K562 (cell line): ENCODE results near the gene TTC16. TPM values are rescaled to one million over a fixed set of nuclear protein-coding genes. Genes with fewer than 3 reads are reported as not detected.

Experiments
- ATAC-seq: fragments of 200-7000 bp; cut with Tn5 transposase; 3 replicates; pipeline ENCODE4 v1.9.1; 2020; ENCODE audit warnings: moderate library complexity
- BruUV-seq: library from RNA; stranded (reverse); fragments of 400-500 nt; replicated peaks from 2 replicates; lab custom pipeline; 2021; lab: Mats Ljungman, UMichigan
- CTCF ChIA-PET: fragments of 300-600 bp; formaldehyde crosslinking; extraction: SDS; loops from one replicate; lab custom pipeline; 2021; ENCODE audit warnings: low intra/inter-chr PET ratio; lab: Yijun Ruan, JAX
- POLR2A ChIA-PET: fragments of 300-600, 350-650 bp; sonication (Branson Sonifier 250); formaldehyde crosslinking; extraction: SDS; loops from one replicate; lab custom pipeline; 2021; ENCODE audit warnings: antibody characterized with exemption, inconsistent platforms; lab: Yijun Ruan, JAX
- DNase-seq, 4 experiments: peaks; one replicate each; pipeline versions ENCODE4 v3.0.0 to v3.0.0-alpha.2; 2011 to 2018; ENCODE audit warnings: low spot score in 3 of 4, mixed read lengths in 3 of 4; ENCODE audit errors: extremely low read depth in 1 of 4
- FAIRE-seq: peaks from 2 replicates; lab custom pipeline; 2011; peaks lifted over from hg19 to GRCh38; lab: Jason Lieb, UNC
- H2AFZ ChIP-seq: 2 replicates; pipeline ENCODE4 v1.6.0; 2011; ENCODE audit warnings: low read depth, low read length, control low read depth, inconsistent platforms
- H3K27ac ChIP-seq: fragments of 200-600 bp; 3 replicates; pipeline ENCODE4 v1.8.0; 2011; ENCODE audit warnings: low read depth, mild to moderate bottlenecking, control low read depth, inconsistent platforms, low read length, moderate library complexity, mixed read lengths; ENCODE audit errors: extremely low read depth
- H3K27me3 ChIP-seq, 2 experiments: fragments of 300-600 bp in 1 of 2; 2 replicates in 1 of 2; 3 replicates in 1 of 2; pipeline versions ENCODE4 v1.6.0 to v1.8.0; 2011; ENCODE audit warnings: inconsistent platforms in 2 of 2, low read length in 2 of 2, mild to moderate bottlenecking in 1 of 2, mixed read lengths in 1 of 2, moderate library complexity in 1 of 2; ENCODE audit not compliant: control insufficient read depth in 2 of 2, insufficient read depth in 2 of 2
- H3K36me3 ChIP-seq: fragments of 300-600 bp; 3 replicates; pipeline ENCODE4 v1.8.0; 2011; ENCODE audit warnings: mild to moderate bottlenecking, low read length, inconsistent platforms; ENCODE audit not compliant: control insufficient read depth, insufficient read depth
- H3K4me1 ChIP-seq, 2 experiments: fragments of 200-600 bp in 1 of 2; replicated peaks in 1 of 2; 2 replicates in 1 of 2; 3 replicates in 1 of 2; pipeline versions ENCODE4 v1.5.1 to v1.8.0; 2011; ENCODE audit warnings: inconsistent platforms in 2 of 2, low read length in 2 of 2, mild to moderate bottlenecking in 1 of 2, mixed read lengths in 1 of 2, moderate library complexity in 1 of 2; ENCODE audit not compliant: control insufficient read depth in 2 of 2, insufficient read depth in 2 of 2
- H3K4me2 ChIP-seq: 2 replicates; pipeline ENCODE4 v1.6.1; 2011; ENCODE audit warnings: low read length, control low read depth, inconsistent platforms, mixed read lengths; ENCODE audit not compliant: insufficient read depth
- H3K4me3 ChIP-seq: fragments of 200-600 bp; sonication (generic), shearing (Covaris generic); 2 replicates; pipeline ENCODE4 v1.5.1; 2016; ENCODE audit warnings: control low read depth, inconsistent platforms
- H3K79me2 ChIP-seq: fragments of 200-600 bp; 3 replicates; pipeline ENCODE4 v1.8.0; 2011; ENCODE audit warnings: low read length, inconsistent platforms; ENCODE audit not compliant: control insufficient read depth, insufficient read depth
- H3K9ac ChIP-seq, 2 experiments: 2 replicates each; pipeline versions ENCODE4 v1.6.0 to v1.6.1; 2011; ENCODE audit warnings: low read depth in 2 of 2, low read length in 2 of 2, control low read depth in 1 of 2, inconsistent platforms in 1 of 2, mild to moderate bottlenecking in 1 of 2, mixed read lengths in 1 of 2; ENCODE audit not compliant: insufficient read depth in 1 of 2
- H3K9me1 ChIP-seq: one replicate; pipeline ENCODE4 v1.6.0; 2011; ENCODE audit warnings: inconsistent platforms, mild to moderate bottlenecking, low read length, moderate library complexity; ENCODE audit not compliant: control insufficient read depth, insufficient read depth
- H3K9me3 ChIP-seq: replicated peaks from 2 replicates; pipeline ENCODE4 v1.5.1; 2011; ENCODE audit warnings: low read depth, low read length, inconsistent platforms; ENCODE audit not compliant: control insufficient read depth, insufficient read depth
- H4K20me1 ChIP-seq: replicated peaks from 2 replicates; pipeline ENCODE4 v1.6.1; 2011; ENCODE audit warnings: low read length, inconsistent platforms, mixed read lengths; ENCODE audit not compliant: control insufficient read depth, insufficient read depth
- FOXJ3 ChIP-seq: sonication (generic); formaldehyde crosslinking; IDR thresholded peaks from 2 replicates; pipeline ENCODE4 v1.4.0; 2020; ENCODE audit warnings: mild to moderate bottlenecking, missing genetic modification reagents
- KAT8 ChIP-seq: fragments of 450-650 bp; IDR thresholded peaks from 2 replicates; pipeline ENCODE4 v1.6.1; 2016; ENCODE audit warnings: low read depth, mild to moderate bottlenecking
- NR1H2 ChIP-seq: sonication (generic); formaldehyde crosslinking; IDR thresholded peaks from 2 replicates; pipeline ENCODE4 v1.4.0; 2020; ENCODE audit warnings: mild to moderate bottlenecking, missing genetic modification reagents
- PHF20 ChIP-seq: fragments of 450-650 bp; IDR thresholded peaks from 2 replicates; pipeline ENCODE4 v1.6.1; 2018; ENCODE audit not compliant: partially characterized antibody
- PRMT5 ChIP-seq: sonication (generic); formaldehyde crosslinking; IDR thresholded peaks from 2 replicates; pipeline ENCODE4 v1.5.0; 2020; ENCODE audit warnings: missing genetic modification reagents
- RBM15 ChIP-seq: fragments of 200-400 bp; formaldehyde crosslinking; IDR thresholded peaks from 2 replicates; pipeline ENCODE4 v1.6.1; 2018; ENCODE audit warnings: mild to moderate bottlenecking, low read length, moderate library complexity; ENCODE audit not compliant: insufficient read depth
- RBM25 ChIP-seq: fragments of 200-400 bp; formaldehyde crosslinking; IDR thresholded peaks from 2 replicates; pipeline ENCODE4 v1.6.1; 2018; ENCODE audit warnings: low read length, low read depth, moderate library complexity; ENCODE audit not compliant: severe bottlenecking
- REST ChIP-seq, 2 experiments: fragments of 450-650 bp; formaldehyde crosslinking in 1 of 2; IDR thresholded peaks; 2 replicates each; pipeline versions ENCODE4 v1.4.0 to v1.6.1; 2014 to 2020; ENCODE audit warnings: mild to moderate bottlenecking in 2 of 2, borderline replicate concordance in 1 of 2, low read depth in 1 of 2
- SMARCB1 ChIP-seq: IDR thresholded peaks from 2 replicates; pipeline ENCODE4 v1.6.1; 2011; ENCODE audit warnings: improper control_type of control experiment, low read depth; ENCODE audit not compliant: insufficient read length
- TCFL5 ChIP-seq: fragments of 250-450 bp; sonication (Bioruptor Pico); conservative IDR thresholded peaks from 2 replicates; pipeline ENCODE4 v1.6.1; 2021; ENCODE audit warnings: mild to moderate bottlenecking, moderate library complexity, matching md5 sums
- ZNF12 ChIP-seq: sonication (generic); formaldehyde crosslinking; IDR thresholded peaks from 2 replicates; pipeline ENCODE4 v1.4.0; 2020; ENCODE audit warnings: mild to moderate bottlenecking, missing genetic modification reagents
- ZNF121 ChIP-seq: sonication (generic); formaldehyde crosslinking; conservative IDR thresholded peaks from 2 replicates; pipeline ENCODE4 v1.8.0; 2022; ENCODE audit warnings: missing genetic modification reagents
- ZNF408 ChIP-seq: fragments of 250-450 bp; sonication (Bioruptor Pico); IDR thresholded peaks from 2 replicates; pipeline ENCODE4 v1.4.0; 2020; ENCODE audit warnings: low read depth, mild to moderate bottlenecking, moderate library complexity
- ZNF717 ChIP-seq: fragments of 250-450 bp; sonication (Bioruptor Pico); IDR thresholded peaks from 2 replicates; pipeline ENCODE4 v1.5.0; 2021
- ZNF79 ChIP-seq: fragments of 250-450 bp; sonication (Bioruptor Pico); IDR thresholded peaks from 2 replicates; pipeline ENCODE4 v1.4.0; 2020; ENCODE audit warnings: low read depth, mild to moderate bottlenecking, moderate library complexity
- WGBS: fragments of 100-300 bp; shearing (Covaris generic); methylation state at CpG from one replicate; pipeline ENCODE4 v1.1.6; 2016; ENCODE audit warnings: low coverage, mixed read lengths; ENCODE audit not compliant: insufficient coverage; ENCODE audit errors: missing lambda C conversion rate; 5-methylcytosine and 5-hydroxymethylcytosine counted together
- in situ Hi-C: fragments of 300-500 bp; cut with MboI; formaldehyde crosslinking; loops from 4 replicates; pipeline ENCODE4 v1.15.0; 2018; ENCODE audit warnings: inconsistent platforms, mixed read lengths
- intact Hi-C: fragments of 100-400 bp; cut with micrococcal nuclease; formaldehyde crosslinking; loops from 2 replicates; pipeline ENCODE4 v1.14.2; 2022
- polyA plus RNA-seq, 8 experiments: library from polyadenylated mRNA; depleted of rRNA in 4 of 8; stranded (reverse) in 5 of 8; unstranded in 3 of 8; fragments of >200 nt; fragmentation: Nextera tagmentation in 2 of 8; fragmentation: Illumina TruSeq in 1 of 8; extraction: Ambion mirVana in 2 of 8; extraction: Trizol in 1 of 8; gene quantifications; 2 replicates each; pipeline versions ENCODE4 v1.2.1 to v1.2.3, GENCODE V29; 2011 to 2014; ENCODE audit warnings: inconsistent platforms in 1 of 8, missing spikeins in 1 of 8
- total RNA-seq, 7 experiments: library from RNA; depleted of rRNA in 6 of 7; stranded (reverse); fragments of >200 nt in 6 of 7; fragmentation: Illumina TruSeq in 2 of 7; extraction: Trizol in 2 of 7; gene quantifications; 2 replicates each; pipeline versions ENCODE4 v1.2.1 to v1.2.3, GENCODE V29; 2011 to 2021; ENCODE audit warnings: low replicate concordance in 1 of 7

The TTC16 gene
- total and polyA plus RNA-seq, 9 of the 15 experiments (the other 6 are each of a cell fraction or from before 2014, with no cell fraction given), result 0.11 TPM; not detected in 8

GRCh38 chr9:127698386-127698785 is 17.5 kb upstream of the TTC16 start:
- H3K79me2 ChIP-seq, result no peaks in the 10 kb centered on the region
- FAIRE-seq (no peak), ATAC-seq (no peak), DNase-seq (no peak)
- H3K9me3 ChIP-seq, result no peaks in the 10 kb centered on the region
- H3K4me1 ChIP-seq, result peaks cover 25 to 26% of the 10 kb centered on the region in 2 experiments
- no peaks in the 10 kb centered on the region for H3K9me1 ChIP-seq
- BruUV-seq, result no TSS peak
- intact Hi-C loops (no loop called here), in situ Hi-C loops (no loop called here)
- H4K20me1 ChIP-seq, result no peaks in the 10 kb centered on the region
- peak overlapping the region in 1 of 2 experiments; percentile 60; a peak in 1 of 4 replicates for H3K9ac ChIP-seq
- H3K4me2 ChIP-seq, result peak overlapping the region; percentile 59; the same call in 1 of the 2 replicates
- TF ChIP-seq TCFL5 (no peak), ZNF408 (CRISPR knock-in tag) (no peak), KAT8 (no peak), ZNF12 (CRISPR knock-in tag) (0 out of 2 replicates have a peak, but pooled peaks have one; percentile 3), REST (IDR thresholded peaks at IDR 0.05; ENCODE audit: borderline replicate concordance) (no peak), REST (CRISPR knock-in tag; IDR thresholded peaks at IDR 0.05; ENCODE audit: low read depth) (no peak), ZNF717 (CRISPR knock-in tag) (no peak), NR1H2 (CRISPR knock-in tag) (no peak), FOXJ3 (CRISPR knock-in tag) (no peak), ZNF121 (CRISPR knock-in tag) (peak; percentile 93), SMARCB1 (no peak), ZNF79 (CRISPR knock-in tag) (no peak), RBM15 (no peak), RBM25 (peak; percentile 6), PRMT5 (CRISPR knock-in tag) (no peak), PHF20 (no peak)
- WGBS, result 77% methylated on average over 5 of the region's 5 CpGs
- 0 out of 3 replicates have a peak overlapping the region, but pooled peaks have one; percentile 84 for H3K27ac ChIP-seq
- H3K27me3 ChIP-seq, result no peaks in the 10 kb centered on the region
- peak overlapping the region; percentile 87; the same call in 1 of the 2 replicates for H2AFZ ChIP-seq
- H3K36me3 ChIP-seq, result no peaks in the 10 kb centered on the region
- CTCF ChIA-PET, result no interaction called here
- H3K4me3 ChIP-seq, result no peak overlapping the region
- POLR2A ChIA-PET, result no interaction called here
